Dermis blood vessel endothelial cell (primary cell): ENCODE data around the gene ATRIP. TPM values are rescaled to one million over a fixed set of nuclear protein-coding genes. Genes with fewer than 3 reads are reported as not detected.

Source experiments
- DNase-seq: peaks from one replicate; pipeline ENCODE4 v3.0.0; 2010
- total RNA-seq: library from RNA; depleted of rRNA; stranded (reverse); fragments of >200 nt; gene quantifications from 2 replicates; pipeline ENCODE4 v1.2.3, GENCODE V29; 2014

Gene ATRIP
- total RNA-seq, 1 donor from 2014 or later, result 8.2 TPM

- DNase-seq, result no peak
These were observed 36.1 kb upstream of the ATRIP start for GRCh38 chr3:48410205-48411040.

DNA sequence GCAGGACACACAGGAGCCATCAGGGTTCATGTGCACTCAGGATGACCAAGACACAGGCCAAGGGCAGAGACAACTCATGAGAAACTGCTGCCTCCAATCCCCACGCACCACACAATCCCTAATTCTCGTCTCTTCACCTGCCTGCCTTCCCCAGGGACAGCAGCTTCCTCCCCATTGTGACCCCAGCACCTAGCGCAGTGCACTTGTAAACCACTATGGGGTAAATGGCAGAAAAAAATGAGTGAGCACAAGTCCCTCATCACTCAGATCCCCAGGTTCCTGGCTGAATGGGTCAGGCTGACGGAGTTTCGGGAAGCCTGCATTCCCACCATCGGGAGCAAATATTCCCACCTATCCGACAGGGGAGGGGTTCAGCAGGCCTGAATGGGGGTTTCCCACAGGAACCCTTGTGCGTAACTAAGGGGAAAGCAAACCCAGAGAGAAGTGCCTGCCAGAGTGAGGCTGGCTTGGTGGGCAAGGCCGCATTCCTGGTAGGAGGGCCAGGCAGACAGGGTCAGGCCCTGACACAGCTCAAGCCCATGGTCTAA, 35.4 kb upstream of the ATRIP start:
- DNase-seq, result no peak

DNA sequence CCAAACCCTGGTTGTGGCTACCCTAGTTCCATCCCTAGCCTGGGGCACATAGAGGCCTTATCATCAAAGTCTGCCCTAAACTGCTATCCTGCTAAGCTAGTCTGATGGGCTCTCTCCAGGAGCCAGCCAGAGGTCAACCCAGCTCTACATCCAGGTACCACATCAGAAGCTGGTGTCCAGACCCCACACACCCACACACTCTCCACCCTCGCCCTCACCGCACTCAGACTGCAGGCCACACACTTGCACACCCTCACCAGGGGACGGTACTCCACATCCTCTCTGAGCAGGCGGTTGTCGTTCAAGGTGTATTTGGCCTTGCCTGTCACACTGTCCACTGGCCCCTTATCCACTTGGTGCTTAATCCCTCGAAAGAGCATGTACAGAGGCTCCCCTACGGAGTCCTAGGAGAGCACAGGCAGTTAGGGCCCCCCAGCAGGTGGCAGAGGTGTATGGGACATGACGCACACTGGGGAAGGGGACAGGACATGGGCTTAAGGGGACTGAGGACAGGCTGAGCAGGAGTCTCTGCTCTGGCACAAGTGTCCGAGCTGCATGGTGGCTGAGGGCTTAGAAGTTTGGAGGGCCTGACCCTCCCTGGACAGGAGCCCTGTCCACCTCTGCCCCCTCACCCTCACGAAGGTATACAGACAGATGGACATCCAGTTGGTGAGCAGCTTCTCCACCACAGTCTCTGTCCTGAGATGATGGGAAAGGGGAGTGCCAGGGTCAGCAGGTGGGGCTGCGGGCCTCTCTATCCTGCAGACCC, 34.7 kb upstream of the ATRIP start:
- no peak for DNase-seq

- DNase-seq, result no peak
These were observed 34.0 kb upstream of the ATRIP start for GRCh38 chr3:48412375-48413001.

GRCh38 chr3:48413086-48413485, 33.5 kb upstream of the ATRIP start:
- no peak for DNase-seq

DNA sequence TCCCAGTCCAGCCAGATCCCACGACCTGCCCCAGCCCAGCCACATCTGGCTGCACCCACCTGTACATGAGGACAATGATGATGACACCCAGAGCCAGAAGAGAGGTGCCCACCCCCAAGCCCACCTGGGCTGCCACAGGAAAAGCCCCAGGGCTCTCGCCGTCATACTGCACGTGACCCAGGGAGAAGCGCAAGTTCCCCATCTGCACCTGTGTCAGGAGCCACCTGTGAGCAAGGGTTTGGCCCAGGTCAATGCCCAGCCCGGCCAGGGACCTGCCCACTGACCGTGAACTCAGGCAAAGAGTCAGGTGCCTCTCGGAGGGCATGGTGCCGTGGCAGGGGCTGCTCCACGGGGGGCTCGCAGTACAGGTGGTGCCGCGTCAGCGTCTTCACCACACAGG, 32.9 kb upstream of the ATRIP start:
- no peak for DNase-seq

GRCh38 chr3:48414376-48415250, 31.9 kb upstream of the ATRIP start:
- DNase-seq, result no peak

- no peak for DNase-seq
These were observed 31.1 kb upstream of the ATRIP start for GRCh38 chr3:48415251-48415953.

GRCh38 chr3:48416091-48416505, 30.4 kb upstream of the ATRIP start:
- DNase-seq, result no peak

DNA sequence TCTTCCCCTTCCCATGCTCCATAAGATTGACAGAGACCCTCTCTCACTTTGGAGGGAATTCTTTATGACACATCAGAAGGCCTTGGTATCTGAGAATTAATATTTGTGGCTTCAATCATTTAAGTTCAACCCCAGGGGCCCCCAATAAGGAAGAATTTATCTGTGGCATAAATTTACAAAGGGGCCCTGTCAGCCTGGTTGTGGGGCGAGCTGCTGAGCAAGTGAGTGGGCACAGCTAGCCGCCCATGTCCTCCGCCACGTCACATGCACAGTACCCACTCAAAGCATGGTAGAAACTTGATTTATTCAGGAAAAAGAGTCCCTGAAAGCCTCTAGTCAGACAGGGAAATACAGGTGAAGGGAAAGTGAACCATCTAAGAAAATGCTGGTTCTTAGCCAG, 30.0 kb upstream of the ATRIP start:
- DNase-seq, result no peak

DNA sequence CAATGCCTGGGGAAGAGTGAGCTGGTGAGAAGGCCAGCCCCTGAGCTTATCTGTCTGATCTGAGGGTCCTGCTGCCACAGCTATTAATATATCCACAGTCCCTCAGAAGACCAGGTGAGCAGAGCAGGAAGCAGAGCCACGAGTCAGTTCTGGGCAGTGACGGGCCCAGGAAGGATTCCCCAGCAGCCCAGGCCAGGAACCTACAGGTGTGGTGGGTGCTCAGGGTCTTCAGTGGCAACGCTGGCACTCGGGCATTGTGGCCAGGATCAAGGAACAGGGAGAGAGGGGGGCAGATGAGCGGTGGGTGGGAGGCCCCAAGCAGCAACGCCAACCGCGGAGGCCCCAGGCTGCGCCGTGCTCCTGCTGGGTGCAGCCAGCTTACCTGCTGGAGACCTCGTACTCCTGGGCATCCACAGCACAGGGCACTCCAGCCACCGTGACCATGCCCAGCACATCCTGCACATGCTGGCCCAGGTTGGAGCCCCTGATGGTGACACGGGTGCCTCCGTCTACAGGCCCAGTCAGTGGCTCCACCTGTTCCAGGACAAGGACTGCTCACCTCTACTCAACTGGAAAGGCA, 28.9 kb upstream of the ATRIP start:
- no peak for DNase-seq

DNA sequence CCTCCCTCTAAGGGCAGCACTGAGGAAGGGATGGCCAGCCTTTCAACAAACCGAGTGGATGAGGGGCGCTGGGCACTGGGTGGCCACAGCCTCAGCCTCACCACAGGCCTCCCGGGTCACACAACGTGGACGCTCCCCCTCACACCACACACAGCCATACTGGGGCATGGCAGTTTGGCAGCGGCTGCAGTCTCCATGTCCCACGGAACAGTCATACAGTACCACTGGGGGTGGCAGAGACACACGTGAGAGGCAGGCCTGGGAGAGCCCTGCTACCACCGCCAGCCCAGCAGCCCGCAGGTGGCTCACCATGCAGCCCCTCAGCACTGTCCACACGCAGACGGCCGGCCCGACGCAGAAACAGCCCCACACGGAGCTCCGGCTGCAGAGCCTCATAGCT, 28.4 kb upstream of the ATRIP start:
- DNase-seq, result no peak

DNA sequence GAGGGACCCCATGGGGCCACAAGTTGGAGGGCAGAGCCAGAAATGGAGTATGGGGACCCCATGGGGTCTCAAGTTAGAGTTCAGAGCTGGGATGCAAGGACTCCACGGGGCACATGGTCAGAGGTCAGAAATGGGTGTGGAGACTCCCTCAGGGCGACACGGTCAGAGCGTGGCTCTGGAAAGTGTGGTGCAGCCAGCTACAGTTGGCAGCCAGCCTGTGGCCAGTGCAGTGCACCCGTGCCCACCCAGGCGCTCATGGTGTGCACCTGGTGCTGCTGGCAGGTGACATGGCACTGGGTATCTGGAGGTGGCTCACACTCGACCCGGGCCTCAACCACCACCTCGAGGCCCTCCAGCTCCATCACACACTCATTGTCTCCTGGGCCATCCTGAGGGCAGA, 27.9 kb upstream of the ATRIP start:
- no peak for DNase-seq

DNA sequence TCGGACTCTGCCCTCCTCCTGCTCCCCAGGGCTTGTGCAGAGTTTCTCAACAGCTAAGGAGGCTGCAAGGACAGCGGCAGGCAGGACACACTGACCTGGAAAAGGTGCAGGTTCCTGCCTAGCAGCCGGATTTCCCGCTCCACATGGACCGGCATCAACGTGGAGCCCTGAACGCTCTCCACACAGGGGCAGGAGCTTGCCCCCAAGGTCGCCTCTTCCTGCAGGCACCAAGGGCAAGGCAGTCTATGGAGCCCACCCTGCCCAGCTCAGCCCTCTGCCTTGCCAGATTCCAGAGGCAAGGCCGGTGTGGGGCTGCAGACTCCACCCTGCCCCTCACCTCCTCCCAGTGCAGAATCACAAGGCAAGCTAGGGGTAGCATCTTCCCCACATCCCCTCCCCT, 27.4 kb upstream of the ATRIP start:
- no peak for DNase-seq

- DNase-seq, result no peak
These were observed 26.9 kb upstream of the ATRIP start for GRCh38 chr3:48419597-48419996.

DNA sequence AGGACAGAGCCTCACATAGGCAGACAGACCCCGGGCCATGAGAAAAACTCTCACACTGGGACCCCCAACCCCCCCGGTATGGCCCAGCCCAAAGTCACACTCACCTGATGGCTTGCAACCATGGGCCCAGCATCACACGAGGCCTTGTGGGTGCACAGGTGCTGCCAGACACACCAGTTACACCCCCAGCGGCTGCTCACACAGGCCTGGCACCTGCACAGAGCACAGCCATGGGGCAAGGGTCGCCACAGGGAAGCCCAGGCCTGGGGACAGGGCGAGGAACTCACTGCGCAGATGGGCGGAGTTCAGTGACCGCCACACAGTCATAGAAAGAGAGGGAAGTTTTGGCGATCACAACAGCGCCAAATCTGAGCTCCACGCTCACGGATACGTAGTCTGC, 26.0 kb upstream of the ATRIP start:
- no peak for DNase-seq

DNA sequence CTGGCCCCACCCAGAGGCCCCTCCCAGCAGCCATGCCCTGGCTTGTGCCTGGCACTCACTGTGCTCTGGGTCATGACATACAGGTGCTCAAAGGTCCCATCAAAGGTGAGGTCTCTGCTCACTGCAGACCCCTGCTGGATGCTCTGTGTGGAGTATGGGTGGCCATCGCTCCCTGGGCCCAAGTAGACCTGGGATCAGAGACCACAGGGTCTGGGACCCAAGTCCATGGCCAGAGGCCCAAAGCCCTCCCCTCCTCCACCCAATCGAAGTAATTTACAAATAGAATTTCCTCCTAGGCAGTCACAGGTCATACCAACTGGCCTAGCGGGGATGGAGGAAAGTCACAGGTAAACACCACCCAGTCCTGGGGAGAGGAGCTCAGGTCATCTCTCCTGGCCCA, 24.3 kb upstream of the ATRIP start:
- DNase-seq, result no peak

DNA sequence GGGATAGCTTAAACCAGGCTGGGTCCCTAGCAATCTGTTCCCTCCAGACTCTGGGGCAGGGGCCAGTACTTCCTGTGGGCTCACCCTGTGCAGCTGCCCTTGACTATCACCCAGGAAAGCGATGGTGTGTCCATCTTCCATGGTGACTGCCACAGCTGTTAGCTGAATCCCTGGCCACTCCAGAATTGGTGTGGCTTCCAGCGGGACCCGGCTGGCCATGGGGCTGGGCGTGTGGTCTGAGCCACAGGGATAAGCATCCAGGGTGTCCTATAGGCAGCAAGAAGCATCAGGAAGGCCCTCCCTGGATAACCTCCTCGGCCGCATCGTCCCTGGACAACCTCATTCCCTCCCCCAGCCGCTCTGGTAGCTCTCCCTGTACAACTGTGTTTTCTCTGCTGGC, 23.9 kb upstream of the ATRIP start:
- no peak for DNase-seq

GRCh38 chr3:48423241-48423882, 23.2 kb upstream of the ATRIP start:
- DNase-seq, result no peak

GRCh38 chr3:48423883-48424695, 22.4 kb upstream of the ATRIP start:
- no peak for DNase-seq
